ENCODE measurements around the gene RARB. TPM values are rescaled to one million over a fixed set of nuclear protein-coding genes. Genes with fewer than 3 reads are reported as not detected.

Gene RARB
- total RNA-seq, 1 donor from 2014 or later: 15.0 TPM

GRCh38 chr3:25405335-25405734 is 22.7 kb upstream of the RARB start:
- Histone ChIP-seq H3K4me1 (no peaks in the 10 kb centered on the region), H3K27ac (no peak overlapping the region), H3K36me3 (no peaks in the 10 kb centered on the region), H3K9me3 (no peaks in the 10 kb centered on the region), H3K27me3 (no peaks in the 10 kb centered on the region), H3K4me3 (no peak overlapping the region)
- intact Hi-C loops (cut with DNase I): no loop called here
- no peak for DNase-seq (ENCODE audit: extremely low spot score in 2 of 2)
- TF ChIP-seq POLR2A (IDR thresholded peaks at IDR 0.05) (no peak), POLR2AphosphoS5 (IDR thresholded peaks at IDR 0.05; ENCODE audit: insufficient read depth in 1 of 2, low read depth in 1 of 2) (no peak), CTCF (IDR thresholded peaks at IDR 0.05) (no peak)

- no peaks in the 10 kb centered on the region for H3K4me1 ChIP-seq
- H3K27ac ChIP-seq: no peak overlapping the region
- no peak for DNase-seq (ENCODE audit: extremely low spot score in 2 of 2)
- H3K9me3 ChIP-seq: no peaks in the 10 kb centered on the region
- H3K4me3 ChIP-seq: no peak overlapping the region
- H3K36me3 ChIP-seq: no peaks in the 10 kb centered on the region
- no peaks in the 10 kb centered on the region for H3K27me3 ChIP-seq
- intact Hi-C loops (cut with DNase I): no loop called here
- TF ChIP-seq POLR2A (IDR thresholded peaks at IDR 0.05) (no peak), CTCF (IDR thresholded peaks at IDR 0.05) (no peak), POLR2AphosphoS5 (IDR thresholded peaks at IDR 0.05; ENCODE audit: insufficient read depth in 1 of 2, low read depth in 1 of 2) (no peak)
Measured at GRCh38 chr3:25410703-25411102, 17.4 kb upstream of the RARB start.

GRCh38 chr3:25412269-25412668 is 15.8 kb upstream of the RARB start:
- Histone ChIP-seq H3K4me3 (no peak overlapping the region), H3K27ac (no peak overlapping the region), H3K9me3 (no peaks in the 10 kb centered on the region), H3K27me3 (no peaks in the 10 kb centered on the region), H3K36me3 (no peaks in the 10 kb centered on the region), H3K4me1 (no peaks in the 10 kb centered on the region)
- no peak for TF ChIP-seq POLR2AphosphoS5 (IDR thresholded peaks at IDR 0.05; ENCODE audit: insufficient read depth in 1 of 2, low read depth in 1 of 2)
- no peak for TF ChIP-seq CTCF (IDR thresholded peaks at IDR 0.05)
- no peak for TF ChIP-seq POLR2A (IDR thresholded peaks at IDR 0.05)
- no peak for DNase-seq (ENCODE audit: extremely low spot score in 2 of 2)
- intact Hi-C loops (cut with DNase I): no loop called here

GRCh38 chr3:25416176-25416575 is 11.9 kb upstream of the RARB start:
- H3K27me3 ChIP-seq: no peaks in the 10 kb centered on the region
- no peaks in the 10 kb centered on the region for H3K36me3 ChIP-seq
- no peak overlapping the region for H3K27ac ChIP-seq
- no peak overlapping the region for H3K4me3 ChIP-seq
- no peak for DNase-seq (ENCODE audit: extremely low spot score in 2 of 2)
- TF ChIP-seq POLR2AphosphoS5 (IDR thresholded peaks at IDR 0.05; ENCODE audit: insufficient read depth in 1 of 2, low read depth in 1 of 2): no peak
- TF ChIP-seq POLR2A (IDR thresholded peaks at IDR 0.05): no peak
- no peak for TF ChIP-seq CTCF (IDR thresholded peaks at IDR 0.05)
- H3K4me1 ChIP-seq: no peaks in the 10 kb centered on the region
- no peaks in the 10 kb centered on the region for H3K9me3 ChIP-seq
- intact Hi-C loops (cut with DNase I): no loop called here

- H3K9me3 ChIP-seq: no peaks in the 10 kb centered on the region
- no peaks in the 10 kb centered on the region for H3K36me3 ChIP-seq
- no peak overlapping the region for H3K4me3 ChIP-seq
- no peak for TF ChIP-seq POLR2AphosphoS5 (IDR thresholded peaks at IDR 0.05; ENCODE audit: insufficient read depth in 1 of 2, low read depth in 1 of 2)
- TF ChIP-seq POLR2A (IDR thresholded peaks at IDR 0.05): no peak
- no peak for TF ChIP-seq CTCF (IDR thresholded peaks at IDR 0.05)
- H3K27me3 ChIP-seq: no peaks in the 10 kb centered on the region
- intact Hi-C loops (cut with DNase I): no loop called here
- peaks cover 2% of the 10 kb centered on the region for H3K4me1 ChIP-seq
- DNase-seq (ENCODE audit: extremely low spot score in 2 of 2): no peak
- no peak overlapping the region for H3K27ac ChIP-seq
Measured at GRCh38 chr3:25418596-25418995, 9.5 kb upstream of the RARB start.

Data from vagina (tissue), 2 donors.